LHCN-M2 (cell line): ENCODE measurements around the gene ERN1. TPM values are rescaled to one million over a fixed set of nuclear protein-coding genes. Genes with fewer than 3 reads are reported as not detected.
"Not testable (repeated sequence)": the region's sequence is repeated elsewhere in the genome, so short reads cannot be mapped to it uniquely, and the experiment has no call there.

ENCODE experiments used
- DNase-seq: peaks from one replicate; pipeline ENCODE4 v3.0.0-alpha.2; 2012; ENCODE audit warnings: low read depth
- total RNA-seq: library from RNA; depleted of rRNA; stranded (reverse); fragments of >200 nt; gene quantifications from 2 replicates; pipeline ENCODE4 v1.2.3, GENCODE V29; 2014

ERN1 gene
- total RNA-seq, 1 experiment from 2014 or later, result 3.8 TPM

- peak; percentile 45 for DNase-seq
Observed at GRCh38 chr17:64032081-64032480, 97.9 kb downstream of the ERN1 start.

DNA sequence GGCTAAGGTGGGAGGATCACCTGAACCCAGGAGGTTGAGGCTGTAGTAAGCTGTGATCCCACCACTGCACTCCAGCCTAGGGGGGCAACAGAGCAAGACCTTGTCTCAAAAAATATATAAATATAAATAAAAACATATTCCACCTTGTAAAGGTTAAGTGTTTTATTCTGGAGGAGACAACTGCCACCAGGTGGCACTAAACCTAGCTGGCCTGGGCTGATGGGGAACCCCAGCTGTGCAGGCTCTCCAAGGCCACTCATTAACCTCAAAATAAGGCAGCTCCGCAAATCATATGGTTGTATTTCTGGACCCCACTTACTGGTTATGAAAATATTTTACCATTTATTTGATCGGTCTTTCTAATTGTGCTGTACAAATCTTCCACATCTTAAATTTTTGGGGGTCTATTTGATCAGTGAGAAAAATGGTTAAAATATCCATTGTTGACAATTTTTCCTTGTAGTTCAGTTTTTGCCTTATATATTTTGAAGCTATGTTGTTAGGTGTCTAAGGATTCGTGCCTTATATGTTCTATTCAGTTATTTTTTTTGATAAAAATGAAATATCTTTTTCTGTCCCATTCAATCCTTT lies 101.0 kb downstream of the ERN1 start:
- DNase-seq, result peak; percentile 57

DNA sequence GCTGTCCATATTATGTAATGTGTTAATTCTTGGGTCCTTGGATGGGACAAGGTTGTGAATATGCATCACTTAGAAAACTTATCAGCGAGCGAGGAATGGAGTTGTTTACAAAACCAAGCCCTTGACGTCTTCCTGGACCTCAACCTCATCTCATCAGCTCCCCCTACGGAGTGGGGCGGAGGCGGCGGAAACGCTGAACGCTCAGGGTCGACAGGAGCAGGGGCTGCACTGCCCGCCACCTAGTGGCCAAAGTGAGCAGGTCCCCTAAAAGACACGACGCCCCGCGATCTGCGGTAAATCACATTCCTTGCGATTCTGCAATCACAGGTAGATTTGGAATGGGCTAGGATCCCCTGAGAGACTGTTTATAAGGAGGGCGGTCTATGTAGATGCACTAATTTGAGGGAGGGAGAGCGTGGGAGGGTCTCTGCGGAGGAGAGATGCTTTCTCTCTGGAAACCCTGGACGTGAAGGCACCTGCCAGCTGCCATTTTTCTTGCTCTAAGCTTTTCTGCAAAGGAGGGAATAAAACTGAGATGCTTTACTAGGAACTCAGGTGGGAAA lies 104.1 kb downstream of the ERN1 start:
- DNase-seq, result peak; percentile 54

GRCh38 chr17:64024781-64025731 lies 104.9 kb downstream of the ERN1 start:
- DNase-seq, result peak; percentile 13

DNA sequence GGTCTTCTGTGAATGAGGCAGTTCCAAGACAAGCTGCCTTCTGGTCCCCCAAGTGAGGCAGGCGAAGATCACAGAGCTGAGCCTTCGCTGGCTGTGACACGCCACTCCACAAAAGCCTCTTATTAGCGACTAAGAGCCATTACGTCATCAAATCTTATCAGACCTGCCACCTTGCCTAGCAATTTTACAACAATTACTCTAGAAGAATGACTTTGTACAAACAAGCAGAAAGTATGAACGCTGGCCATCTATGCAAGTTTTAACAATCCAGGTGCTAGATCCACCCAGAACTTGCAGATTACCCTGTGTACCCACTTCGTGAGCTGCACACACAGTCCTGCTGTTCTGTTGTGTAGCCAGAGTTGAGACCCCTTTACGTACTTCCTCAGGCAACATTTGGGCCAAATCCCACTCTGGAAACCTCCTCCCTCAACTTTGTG lies 105.7 kb downstream of the ERN1 start:
- DNase-seq, result no peak

GRCh38 chr17:64022611-64023063 lies 107.3 kb downstream of the ERN1 start:
- DNase-seq, result no peak

DNA sequence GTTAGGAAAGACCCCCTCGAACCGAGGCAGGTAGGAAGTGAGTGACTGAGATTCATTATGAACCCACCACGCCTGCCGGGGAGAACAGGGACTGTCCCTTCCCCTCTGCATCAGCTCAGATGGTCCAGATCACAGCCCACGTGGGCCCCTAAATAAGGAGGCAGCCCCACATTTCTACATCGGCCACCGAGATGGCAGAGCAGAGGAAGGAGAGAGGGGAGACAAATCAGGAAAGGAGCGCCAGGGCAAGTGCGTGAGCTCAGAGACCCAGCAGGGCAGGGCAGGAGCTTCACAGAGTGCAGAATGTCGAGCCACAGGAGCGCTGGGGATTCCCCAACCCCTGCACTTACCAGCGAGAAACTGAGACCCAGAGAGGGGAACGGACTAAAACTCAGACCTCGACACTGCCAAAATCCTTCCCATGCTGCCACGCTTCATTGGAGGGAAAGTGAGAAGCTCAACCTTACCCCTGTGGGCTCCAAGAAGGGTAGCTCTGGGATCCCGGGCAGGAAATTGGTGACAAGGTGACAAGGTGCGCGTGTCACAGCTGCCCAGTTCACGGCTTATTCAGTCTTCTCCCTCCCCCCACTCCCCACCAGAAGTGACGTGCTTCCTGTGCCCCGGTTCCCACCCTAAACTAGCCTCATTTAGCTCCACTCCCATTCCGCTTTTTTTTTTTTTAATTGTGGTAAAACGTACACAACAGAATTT lies 109.7 kb downstream of the ERN1 start, which contains the start of gene ICAM2:
Gene ICAM2, minus strand, starts transcription at position 578 of the 711 bp plus-strand sequence. CDS start 13,942 bp downstream, outside the sequence.
- DNase-seq, result no peak

DNA sequence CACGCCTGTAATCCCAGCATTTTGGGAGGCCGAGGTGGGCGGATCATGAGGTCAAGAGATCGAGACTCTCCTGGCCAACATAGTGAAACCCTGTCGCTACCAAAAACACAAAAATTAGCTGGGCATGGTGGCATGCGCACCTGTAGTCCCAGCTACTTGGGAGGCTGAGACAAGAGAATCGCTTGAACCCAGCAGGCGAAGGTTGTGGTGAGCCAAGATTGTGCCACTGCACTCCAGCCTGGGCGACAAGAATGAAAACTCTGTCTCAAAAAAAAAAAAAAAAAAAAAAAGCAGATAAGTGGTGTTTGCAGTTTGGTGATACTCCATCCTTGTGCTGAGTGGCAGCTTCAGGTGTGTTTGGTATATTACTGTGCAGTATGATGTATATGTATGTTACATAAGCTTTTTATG lies 110.4 kb downstream of the ERN1 start:
- not testable (repeated sequence) for DNase-seq

DNA sequence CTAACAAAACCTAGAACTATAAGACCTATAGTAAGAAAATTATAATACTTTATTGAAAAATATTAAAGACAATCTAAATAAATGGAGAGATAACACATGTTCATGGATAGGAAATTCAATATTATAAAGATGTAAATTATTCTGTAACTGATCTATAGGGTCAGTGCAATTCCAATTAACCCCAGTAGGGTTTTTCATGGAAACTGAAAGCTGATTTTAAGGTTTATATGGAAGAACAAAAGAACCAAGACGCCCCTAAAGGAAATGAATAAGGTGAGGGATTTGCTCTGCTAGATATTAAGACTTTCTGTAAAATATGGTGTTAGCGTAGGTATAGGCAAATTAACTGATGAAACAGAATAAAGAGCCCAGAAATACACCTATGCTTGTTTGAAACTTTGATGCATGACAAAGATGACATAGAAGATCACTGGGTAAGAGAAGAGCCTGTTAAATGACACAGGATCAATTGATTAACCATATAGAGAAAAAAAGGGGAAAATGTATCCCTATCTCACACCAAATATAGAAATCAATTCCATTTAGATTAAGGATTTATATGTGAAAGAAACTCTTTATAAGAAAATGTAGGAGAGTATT lies 112.5 kb downstream of the ERN1 start:
- DNase-seq, result no peak

DNA sequence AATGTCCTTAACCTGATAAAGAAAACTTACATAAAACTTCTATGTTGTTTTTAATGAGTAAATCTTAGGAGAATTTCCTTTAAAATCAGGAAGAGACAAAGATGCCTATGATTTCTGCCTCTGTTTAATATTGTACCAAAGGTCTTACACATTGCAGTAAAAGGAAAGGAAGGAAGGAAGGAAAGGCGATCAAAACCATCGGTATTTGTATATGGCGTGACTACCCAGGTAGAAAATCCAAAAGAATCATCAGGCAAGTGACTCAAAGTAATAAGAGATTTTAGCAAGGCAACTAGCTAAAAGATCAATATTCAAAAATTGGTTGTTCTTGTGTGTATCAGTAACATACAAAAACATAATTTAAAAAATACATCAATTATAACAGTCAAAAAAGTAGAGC lies 113.0 kb downstream of the ERN1 start:
- DNase-seq, result no peak

- DNase-seq, result no peak
Observed at GRCh38 chr17:64016231-64016784, 113.6 kb downstream of the ERN1 start.

DNA sequence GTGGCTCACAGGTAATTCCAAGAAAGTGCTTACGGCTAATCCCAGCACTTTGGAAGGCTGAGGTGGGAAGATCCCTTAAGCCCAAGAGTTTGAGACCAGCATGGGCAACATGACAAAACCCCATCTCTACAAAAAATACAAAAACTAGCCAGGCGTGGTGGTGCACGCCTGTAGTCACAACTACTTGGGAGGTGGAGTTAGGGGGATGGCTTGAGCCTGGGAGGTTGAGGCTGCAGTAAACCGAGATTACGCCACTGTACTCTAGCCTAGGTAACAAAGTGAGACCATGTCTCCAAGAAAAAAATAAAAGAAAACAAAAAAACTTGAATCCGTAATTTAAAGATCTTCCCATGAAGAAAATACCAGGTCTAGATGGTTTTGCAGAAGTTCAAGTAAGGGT lies 114.5 kb downstream of the ERN1 start:
- DNase-seq, result no peak

DNA sequence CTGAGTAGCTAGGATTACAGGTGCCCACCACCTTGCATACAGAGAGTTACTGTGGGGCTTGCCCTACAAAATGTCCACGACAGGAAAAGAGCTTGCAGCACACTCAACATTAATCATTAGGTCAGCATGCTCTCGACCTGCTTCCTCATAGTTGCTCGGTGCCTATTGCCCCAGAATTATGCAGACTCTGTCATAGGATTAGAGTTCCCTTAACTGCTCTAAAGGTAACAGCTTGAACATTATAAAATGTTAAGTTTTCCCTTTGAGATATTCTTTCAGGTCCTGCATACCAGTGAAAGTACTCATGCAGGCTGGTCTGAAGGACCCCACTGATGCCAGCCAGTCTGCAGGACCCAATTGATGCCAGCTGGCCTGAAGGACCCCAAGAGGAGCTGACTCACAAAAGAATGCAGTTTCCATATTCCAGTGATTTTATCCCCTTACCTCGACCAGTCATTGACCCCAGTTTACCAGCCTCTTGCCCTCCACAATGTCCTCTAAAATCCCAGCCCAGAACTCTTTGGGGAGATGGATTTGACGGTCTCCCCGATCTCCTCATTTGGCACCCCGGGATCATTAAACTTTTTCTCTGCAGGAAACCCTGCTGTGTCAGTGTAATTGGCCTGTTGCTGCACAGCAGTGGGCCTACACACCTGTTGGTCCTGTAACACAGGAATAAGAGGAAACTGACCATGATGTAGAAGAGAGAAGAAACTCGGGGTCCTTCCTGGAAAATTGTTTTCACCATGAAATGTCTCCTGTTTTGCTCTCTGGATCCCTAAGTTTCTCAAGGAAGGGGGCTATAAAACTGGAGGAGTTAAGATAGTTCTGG lies 120.2 kb downstream of the ERN1 start:
- no peak for DNase-seq

DNA sequence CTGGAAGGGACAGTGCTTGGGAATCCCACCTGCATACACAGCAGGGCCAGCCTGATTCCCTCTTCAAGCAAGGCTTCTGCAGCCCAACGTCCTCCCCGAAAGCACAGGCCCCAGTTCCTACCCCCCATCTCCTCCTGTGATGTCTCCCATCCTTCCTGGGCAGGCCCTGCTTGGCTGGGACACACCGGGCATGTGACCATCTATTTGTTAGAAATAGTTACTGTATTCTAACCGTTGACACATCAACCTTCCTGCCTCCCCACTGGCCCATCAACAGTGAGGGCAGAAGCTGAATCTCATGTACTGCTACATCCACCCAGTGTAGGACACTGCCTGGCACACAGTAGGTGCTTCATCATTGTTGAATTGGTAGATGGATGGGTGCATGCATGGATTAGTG lies 121.1 kb downstream of the ERN1 start:
- no peak for DNase-seq

DNA sequence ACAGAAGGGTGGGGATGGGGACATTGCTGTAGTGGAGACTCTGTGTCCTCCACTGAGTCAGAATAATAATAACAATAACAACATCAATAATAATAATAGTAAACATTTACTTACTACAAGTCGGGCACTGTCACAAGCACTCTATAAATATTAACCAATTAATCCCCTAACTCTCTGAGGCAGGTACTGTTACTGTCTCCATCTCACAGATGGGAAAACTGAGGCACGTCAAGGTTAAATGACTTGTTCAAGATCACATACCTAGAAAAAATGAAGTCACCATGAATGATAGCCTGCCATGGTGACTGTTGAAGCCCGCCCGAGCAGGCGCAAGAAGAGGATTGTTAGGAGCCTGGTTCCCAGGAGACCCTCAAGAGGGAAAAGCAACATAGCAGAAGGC lies 121.6 kb downstream of the ERN1 start:
- DNase-seq, result no peak

- no peak for DNase-seq
Observed at GRCh38 chr17:64007838-64008282, 122.1 kb downstream of the ERN1 start.

- DNase-seq, result not testable (repeated sequence)
Observed at GRCh38 chr17:64007089-64007837, 122.7 kb downstream of the ERN1 start.

GRCh38 chr17:64006361-64007088 lies 123.4 kb downstream of the ERN1 start:
- DNase-seq, result no peak
